SK-N-MC (cell line): ENCODE results near the gene SART3.

ENCODE experiments used
- EZH2 ChIP-seq: fragments of 200-600 bp; sonication (generic); IDR thresholded peaks from one replicate; pipeline ENCODE4 v1.6.1; 2017; ENCODE audit warnings: antibody characterized with exemption
- POLR2AphosphoS5 ChIP-seq: IDR thresholded peaks from 2 replicates; pipeline ENCODE4 v1.6.1; 2012; ENCODE audit warnings: mild to moderate bottlenecking, low read depth, low read length, borderline replicate concordance

DNA sequence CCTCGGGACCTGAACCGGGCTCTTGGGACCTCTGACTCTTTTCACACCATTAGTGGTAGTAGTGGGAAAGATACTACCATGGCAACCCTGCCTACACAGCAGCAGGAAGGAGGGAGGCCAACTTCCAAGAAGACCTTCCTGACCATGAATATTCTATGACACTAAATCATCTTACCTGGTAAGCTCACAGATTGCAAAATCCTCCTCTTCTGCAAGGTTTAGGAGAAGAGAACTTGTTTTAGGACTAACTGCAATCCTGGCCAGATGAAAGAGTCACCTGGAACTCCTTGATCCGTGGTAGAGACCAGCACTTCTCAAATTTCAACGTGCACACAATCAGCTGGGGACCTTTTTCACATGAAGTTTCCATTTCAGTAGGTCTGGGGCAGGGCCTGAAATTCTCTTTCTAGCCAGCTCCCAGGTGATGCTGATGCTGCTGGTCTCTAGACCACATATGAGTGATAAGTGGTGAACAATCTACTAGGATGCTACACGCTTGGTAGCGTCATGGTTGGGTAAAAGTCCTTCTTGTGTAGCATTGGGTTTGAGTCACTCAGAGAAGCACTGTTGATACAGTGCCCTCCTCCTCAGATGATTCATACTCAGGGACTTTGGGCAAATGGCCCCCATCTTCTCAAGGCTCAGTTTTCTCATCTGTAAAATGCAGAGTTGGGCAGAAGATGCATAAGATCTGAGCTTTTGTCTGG is 81.5 kb downstream of the SART3 start:
- TF ChIP-seq EZH2: no peak
- TF ChIP-seq POLR2AphosphoS5: no peak
